Measurements from ENCODE around the gene LSM2.
"Not testable (repeated sequence)": the region's sequence is repeated elsewhere in the genome, so short reads cannot be mapped to it uniquely, and the experiment has no call there.

Gene LSM2

GRCh38 chr6:31794866-31795615 is 11.7 kb downstream of the LSM2 start:
- Mint-ChIP-seq H3K27ac (peak overlapping the region; percentile 98), H3K27me3 (no peaks in the 10 kb centered on the region), H3K4me1 (ENCODE audit: low read depth) (peaks cover 61% of the 10 kb centered on the region), H3K36me3 (ENCODE audit: low read depth) (peaks cover 38% of the 10 kb centered on the region), H3K4me3 (peak overlapping the region; percentile 87), H3K9me3 (no peaks in the 10 kb centered on the region)

- H3K4me1 Mint-ChIP-seq (ENCODE audit: low read depth) = peaks cover 64% of the 10 kb centered on the region
- H3K9me3 Mint-ChIP-seq = no peaks in the 10 kb centered on the region
- H3K4me3 Mint-ChIP-seq = peak overlapping the region; percentile 87
- H3K27me3 Mint-ChIP-seq = no peaks in the 10 kb centered on the region
- H3K27ac Mint-ChIP-seq = peak overlapping the region; percentile 82
- H3K36me3 Mint-ChIP-seq (ENCODE audit: low read depth) = peaks cover 43% of the 10 kb centered on the region
Measured at GRCh38 chr6:31794294-31794865, 12.4 kb downstream of the LSM2 start.

- not testable (repeated sequence) for H3K9me3 Mint-ChIP-seq, H3K27me3 Mint-ChIP-seq
- H3K4me1 Mint-ChIP-seq (ENCODE audit: low read depth) = peaks cover 65% of the 10 kb centered on the region
- peaks cover 48% of the 10 kb centered on the region for H3K36me3 Mint-ChIP-seq (ENCODE audit: low read depth)
- peak overlapping the region; percentile 82 for H3K27ac Mint-ChIP-seq
- H3K4me3 Mint-ChIP-seq = peak overlapping the region; percentile 87
Measured at GRCh38 chr6:31793927-31794245, 12.9 kb downstream of the LSM2 start.

- Mint-ChIP-seq H3K27me3 (no peaks in the 10 kb centered on the region), H3K27ac (peak overlapping the region; percentile 67), H3K4me3 (peak overlapping the region; percentile 87), H3K36me3 (ENCODE audit: low read depth) (peaks cover 49% of the 10 kb centered on the region), H3K4me1 (ENCODE audit: low read depth) (peaks cover 56% of the 10 kb centered on the region), H3K9me3 (no peaks in the 10 kb centered on the region)
Measured at GRCh38 chr6:31792761-31793171, 14.0 kb downstream of the LSM2 start.

- Mint-ChIP-seq H3K36me3 (ENCODE audit: low read depth) (peaks cover 49% of the 10 kb centered on the region), H3K4me1 (ENCODE audit: low read depth) (peaks cover 49% of the 10 kb centered on the region), H3K4me3 (no peak overlapping the region), H3K9me3 (no peaks in the 10 kb centered on the region), H3K27ac (no peak overlapping the region), H3K27me3 (no peaks in the 10 kb centered on the region)
Measured at GRCh38 chr6:31792090-31792374, 14.7 kb downstream of the LSM2 start.

GRCh38 chr6:31791324-31792089 is 15.3 kb downstream of the LSM2 start:
- Mint-ChIP-seq H3K27me3 (no peaks in the 10 kb centered on the region), H3K36me3 (ENCODE audit: low read depth) (peaks cover 49% of the 10 kb centered on the region), H3K4me1 (ENCODE audit: low read depth) (peaks cover 45% of the 10 kb centered on the region), H3K27ac (peak overlapping the region; percentile 21), H3K9me3 (no peaks in the 10 kb centered on the region), H3K4me3 (peak overlapping the region; percentile 11)

GRCh38 chr6:31785475-31785874 is 21.3 kb downstream of the LSM2 start:
- Mint-ChIP-seq H3K27me3 (no peaks in the 10 kb centered on the region), H3K9me3 (no peaks in the 10 kb centered on the region), H3K4me3 (no peak overlapping the region), H3K27ac (no peak overlapping the region), H3K36me3 (ENCODE audit: low read depth) (peaks cover 44% of the 10 kb centered on the region), H3K4me1 (ENCODE audit: low read depth) (peaks cover 7% of the 10 kb centered on the region)

- Mint-ChIP-seq H3K36me3 (ENCODE audit: low read depth) (peaks cover 46% of the 10 kb centered on the region), H3K27ac (no peak overlapping the region), H3K9me3 (no peaks in the 10 kb centered on the region), H3K27me3 (no peaks in the 10 kb centered on the region), H3K4me3 (no peak overlapping the region), H3K4me1 (ENCODE audit: low read depth) (peaks cover 2% of the 10 kb centered on the region)
Measured at GRCh38 chr6:31784098-31784925, 22.5 kb downstream of the LSM2 start.

- H3K36me3 Mint-ChIP-seq (ENCODE audit: low read depth) = peaks cover 47% of the 10 kb centered on the region
- no peaks in the 10 kb centered on the region for H3K27me3 Mint-ChIP-seq
- H3K4me1 Mint-ChIP-seq (ENCODE audit: low read depth) = peaks cover 7% of the 10 kb centered on the region
- H3K4me3 Mint-ChIP-seq = no peak overlapping the region
- H3K9me3 Mint-ChIP-seq = no peaks in the 10 kb centered on the region
- no peak overlapping the region for H3K27ac Mint-ChIP-seq
Measured at GRCh38 chr6:31782126-31782855, 24.5 kb downstream of the LSM2 start.

GRCh38 chr6:31781244-31782125 is 25.3 kb downstream of the LSM2 start:
- Mint-ChIP-seq H3K36me3 (ENCODE audit: low read depth) (peaks cover 47% of the 10 kb centered on the region), H3K9me3 (no peaks in the 10 kb centered on the region), H3K4me3 (no peak overlapping the region), H3K4me1 (ENCODE audit: low read depth) (peaks cover 15% of the 10 kb centered on the region), H3K27me3 (no peaks in the 10 kb centered on the region), H3K27ac (no peak overlapping the region)

- peaks cover 43% of the 10 kb centered on the region for H3K36me3 Mint-ChIP-seq (ENCODE audit: low read depth)
- no peak overlapping the region for H3K4me3 Mint-ChIP-seq
- H3K9me3 Mint-ChIP-seq = no peaks in the 10 kb centered on the region
- H3K4me1 Mint-ChIP-seq (ENCODE audit: low read depth) = peaks cover 24% of the 10 kb centered on the region
- no peak overlapping the region for H3K27ac Mint-ChIP-seq
- no peaks in the 10 kb centered on the region for H3K27me3 Mint-ChIP-seq
Measured at GRCh38 chr6:31780507-31781243, 26.1 kb downstream of the LSM2 start.

- Mint-ChIP-seq H3K4me1 (ENCODE audit: low read depth) (peaks cover 31% of the 10 kb centered on the region), H3K27ac (no peak overlapping the region), H3K36me3 (ENCODE audit: low read depth) (peaks cover 43% of the 10 kb centered on the region), H3K27me3 (no peaks in the 10 kb centered on the region), H3K4me3 (no peak overlapping the region), H3K9me3 (no peaks in the 10 kb centered on the region)
Measured at GRCh38 chr6:31779908-31780307, 26.9 kb downstream of the LSM2 start.
